Osteocyte (in vitro differentiated cells): ENCODE results near the gene TNS4. TPM values are rescaled to one million over a fixed set of nuclear protein-coding genes. Genes with fewer than 3 reads are reported as not detected.

ENCODE experiments used
- DNase-seq: peaks from one replicate; pipeline ENCODE4 v3.0.0; 2021; ENCODE audit warnings: mixed read lengths; ENCODE audit not compliant: unreplicated experiment; ENCODE audit errors: extremely low spot score
- H3K27ac Mint-ChIP-seq: one replicate; pipeline ENCODE4 v1.8.0; 2021; ENCODE audit warnings: mild to moderate bottlenecking, mixed read lengths; ENCODE audit not compliant: unreplicated experiment
- H3K27me3 Mint-ChIP-seq: one replicate; pipeline ENCODE4 v1.8.0; 2021; ENCODE audit warnings: mixed read lengths; ENCODE audit not compliant: unreplicated experiment
- H3K36me3 Mint-ChIP-seq: one replicate; pipeline ENCODE4 v1.8.0; 2021; ENCODE audit warnings: mixed read lengths; ENCODE audit not compliant: unreplicated experiment
- H3K4me1 Mint-ChIP-seq: one replicate; pipeline ENCODE4 v1.8.0; 2021; ENCODE audit warnings: mixed read lengths; ENCODE audit not compliant: unreplicated experiment
- H3K4me3 Mint-ChIP-seq: one replicate; pipeline ENCODE4 v1.8.0; 2021; ENCODE audit warnings: mild to moderate bottlenecking, moderate library complexity, mixed read lengths; ENCODE audit not compliant: unreplicated experiment
- H3K9me3 Mint-ChIP-seq: one replicate; pipeline ENCODE4 v1.8.0; 2021; ENCODE audit warnings: mixed read lengths; ENCODE audit not compliant: unreplicated experiment
- CTCF ChIP-seq: fragments of 200-600 bp; sonication (generic); IDR thresholded peaks from 2 replicates; pipeline ENCODE4 v1.5.0; 2021; ENCODE audit warnings: antibody characterized with exemption, mild to moderate bottlenecking, moderate library complexity
- total RNA-seq: library from RNA; stranded (reverse); gene quantifications from 2 replicates; pipeline ENCODE4 v1.2.1, GENCODE V29; 2021

Gene TNS4
- total RNA-seq, 1 donor from 2014 or later, result 0.73 TPM

- peak overlapping the region; percentile 89 for H3K27ac Mint-ChIP-seq
Observed at GRCh38 chr17:40456396-40456951, 44.9 kb downstream of the TNS4 start.

GRCh38 chr17:40454613-40454995 lies 46.8 kb downstream of the TNS4 start:
- no peak for DNase-seq
- Mint-ChIP-seq H3K36me3 (peaks cover 59% of the 10 kb centered on the region), H3K9me3 (no peaks in the 10 kb centered on the region), H3K27ac (peak overlapping the region; percentile 35), H3K27me3 (no peaks in the 10 kb centered on the region), H3K4me1 (peaks cover 88% of the 10 kb centered on the region), H3K4me3 (no peak overlapping the region)
- TF ChIP-seq CTCF, result no peak

More at GRCh38 chr17:40456396-40456951, 44.9 kb downstream of the TNS4 start:
- Mint-ChIP-seq H3K27me3 (no peaks in the 10 kb centered on the region), H3K4me3 (no peak overlapping the region), H3K4me1 (peaks cover 84% of the 10 kb centered on the region), H3K36me3 (peaks cover 54% of the 10 kb centered on the region), H3K9me3 (no peaks in the 10 kb centered on the region)
- no peak for TF ChIP-seq CTCF
- no peak for DNase-seq

GRCh38 chr17:40453881-40454612 lies 47.4 kb downstream of the TNS4 start:
- DNase-seq, result no peak
- Mint-ChIP-seq H3K27ac (peak overlapping the region; percentile 35), H3K9me3 (no peaks in the 10 kb centered on the region), H3K4me1 (peaks cover 88% of the 10 kb centered on the region), H3K27me3 (no peaks in the 10 kb centered on the region), H3K36me3 (peaks cover 57% of the 10 kb centered on the region), H3K4me3 (no peak overlapping the region)
- no peak for TF ChIP-seq CTCF

GRCh38 chr17:40452921-40453378 lies 48.5 kb downstream of the TNS4 start:
- Mint-ChIP-seq H3K36me3 (peaks cover 59% of the 10 kb centered on the region), H3K27ac (peak overlapping the region; percentile 88), H3K4me1 (peaks cover 88% of the 10 kb centered on the region), H3K27me3 (no peaks in the 10 kb centered on the region), H3K4me3 (peak overlapping the region; percentile 32), H3K9me3 (no peaks in the 10 kb centered on the region)
- no peak for DNase-seq
- TF ChIP-seq CTCF, result no peak

GRCh38 chr17:40452216-40452787 lies 49.1 kb downstream of the TNS4 start:
- peaks cover 88% of the 10 kb centered on the region for H3K4me1 Mint-ChIP-seq
- peak overlapping the region; percentile 63 for H3K4me3 Mint-ChIP-seq

More at GRCh38 chr17:40452216-40452787, 49.1 kb downstream of the TNS4 start:
- H3K27me3 Mint-ChIP-seq, result no peaks in the 10 kb centered on the region
- no peak for DNase-seq
- H3K9me3 Mint-ChIP-seq, result no peaks in the 10 kb centered on the region
- peak overlapping the region; percentile 88 for H3K27ac Mint-ChIP-seq
- H3K36me3 Mint-ChIP-seq, result peaks cover 59% of the 10 kb centered on the region
- no peak for TF ChIP-seq CTCF
